ENCODE measurements around the gene RGS17. TPM values are rescaled to one million over a fixed set of nuclear protein-coding genes. Genes with fewer than 3 reads are reported as not detected.

The RGS17 gene
- total and polyA plus RNA-seq, 10 of the 15 experiments (the other 5 are each of a cell fraction or from before 2014, with no cell fraction given), result 0.06 to 0.29 (median 0.14) TPM; not detected in 4

GRCh38 chr6:153085239-153085638 is 45.8 kb downstream of the RGS17 start:
- Histone ChIP-seq H3K79me2 (ENCODE audit: control insufficient read depth, insufficient read depth, low read length) (no peaks in the 10 kb centered on the region), H3K4me3 (no peak overlapping the region), H4K20me1 (ENCODE audit: control insufficient read depth, insufficient read depth) (no peaks in the 10 kb centered on the region), H2AFZ (ENCODE audit: control insufficient read depth, low read depth, low read length) (no peak overlapping the region), H3K9me3 (replicated peaks; ENCODE audit: control insufficient read depth, insufficient read depth, low read length) (no peaks in the 10 kb centered on the region), H3K27ac (ENCODE audit: control insufficient read depth, insufficient read depth) (no peak overlapping the region), H3K4me2 (ENCODE audit: control insufficient read depth, insufficient read depth) (no peak overlapping the region), H3K4me1 (ENCODE audit: control insufficient read depth, insufficient read depth, low read length) (no peaks in the 10 kb centered on the region), H3K36me3 (ENCODE audit: control insufficient read depth in 2 of 2, insufficient read depth in 2 of 2, low read length in 1 of 2) (no peaks in the 10 kb centered on the region), H3K9ac (ENCODE audit: control insufficient read depth, insufficient read depth, low read length) (no peak overlapping the region), H3K27me3 (replicated peaks in 1 of 2; ENCODE audit: control insufficient read depth in 2 of 2, insufficient read depth in 2 of 2, low read length in 1 of 2) (no peaks in the 10 kb centered on the region)
- 63% methylated on average over 5 of the region's 5 CpGs for WGBS (ENCODE audit: insufficient coverage, insufficient replicate concordance, low lambda C conversion rate, missing lambda C conversion rate)
- intact Hi-C loops (cut with micrococcal nuclease; ENCODE audit: unreplicated experiment), result no loop called here
- ATAC-seq (no peak), DNase-seq (ENCODE audit: low read depth, low spot score) (no peak), FAIRE-seq (no peak)
- no TSS peak for BruUV-seq (replicated peaks)
- in situ Hi-C loops (cut with MboI), result no loop called here
- ChIA-PET RAD21 (ENCODE audit: unreplicated experiment) (interaction anchor here (0.6 to 1.3 kb wide), 5 partner anchors 14 to 1666 kb away, joined by 3 to 4 read pairs (median 3); no protein-coding TSS in a partner anchor), POLR2A (no interaction called here), CTCF (interaction anchor here (1.2 to 2.6 kb wide), 3 partner anchors 11 to 227 kb away, joined by 4 to 8 read pairs (median 7); no protein-coding TSS in a partner anchor), SMC1A (ENCODE audit: uncharacterized antibody, unreplicated experiment) (interaction anchor here (0.8 to 2.2 kb wide), 7 partner anchors 10 to 227 kb away, joined by 3 to 10 read pairs (median 4); no protein-coding TSS in a partner anchor)
- TF ChIP-seq NFYB (IDR thresholded peaks at IDR 0.05; ENCODE audit: insufficient read depth, low read depth, low read length), result no peak
- TF ChIP-seq HCFC1 (IDR thresholded peaks at IDR 0.05; ENCODE audit: low read length), result no peak
- no peak for TF ChIP-seq DPF2 (IDR thresholded peaks at IDR 0.05)
- 0 out of 2 replicates have a peak, but pooled peaks have one; percentile 16 for TF ChIP-seq ATF7 (IDR thresholded peaks at IDR 0.05; ENCODE audit: low read depth)
- TF ChIP-seq KLF5 (IDR thresholded peaks at IDR 0.05; ENCODE audit: partially characterized antibody), result no peak
- no peak for TF ChIP-seq SPI1 (IDR thresholded peaks at IDR 0.05; ENCODE audit: borderline replicate concordance, insufficient read depth, low read depth, low read length)

GRCh38 chr6:153084393-153084792 is 46.7 kb downstream of the RGS17 start:
- Histone ChIP-seq H3K4me3 (no peak overlapping the region), H3K27me3 (replicated peaks in 1 of 2; ENCODE audit: control insufficient read depth in 2 of 2, insufficient read depth in 2 of 2, low read length in 1 of 2) (no peaks in the 10 kb centered on the region), H3K27ac (ENCODE audit: control insufficient read depth, insufficient read depth) (no peak overlapping the region), H3K9ac (ENCODE audit: control insufficient read depth, insufficient read depth, low read length) (no peak overlapping the region), H4K20me1 (ENCODE audit: control insufficient read depth, insufficient read depth) (no peaks in the 10 kb centered on the region), H2AFZ (ENCODE audit: control insufficient read depth, low read depth, low read length) (no peak overlapping the region), H3K36me3 (ENCODE audit: control insufficient read depth in 2 of 2, insufficient read depth in 2 of 2, low read length in 1 of 2) (no peaks in the 10 kb centered on the region), H3K79me2 (ENCODE audit: control insufficient read depth, insufficient read depth, low read length) (no peaks in the 10 kb centered on the region), H3K9me3 (replicated peaks; ENCODE audit: control insufficient read depth, insufficient read depth, low read length) (no peaks in the 10 kb centered on the region), H3K4me2 (ENCODE audit: control insufficient read depth, insufficient read depth) (no peak overlapping the region), H3K4me1 (ENCODE audit: control insufficient read depth, insufficient read depth, low read length) (no peaks in the 10 kb centered on the region)
- RAD21 ChIA-PET (ENCODE audit: unreplicated experiment), result interaction anchor here (0.9 kb wide), 1 partner anchor 226 kb away, joined by 3 read pairs; no protein-coding TSS in a partner anchor
- CTCF ChIA-PET, result interaction anchor here (0.7 to 2.0 kb wide), 3 partner anchors 147 to 228 kb away, joined by 3 to 7 read pairs (median 3); no protein-coding TSS in a partner anchor
- WGBS (ENCODE audit: insufficient coverage, insufficient replicate concordance, low lambda C conversion rate, missing lambda C conversion rate), result 38% methylated on average over 3 of the region's 3 CpGs
- ATAC-seq (peak; percentile 39; the same call in 2 of the 3 replicates), DNase-seq (ENCODE audit: low read depth, low spot score) (no peak), FAIRE-seq (no peak)
- POLR2A ChIA-PET, result no interaction called here
- BruUV-seq (replicated peaks), result no TSS peak
- SMC1A ChIA-PET (ENCODE audit: uncharacterized antibody, unreplicated experiment), result interaction anchor here (1.2 to 2.2 kb wide), 6 partner anchors 9 to 228 kb away, joined by 3 to 10 read pairs (median 4); no protein-coding TSS in a partner anchor
- TF ChIP-seq CTCF (IDR thresholded peaks at IDR 0.05 in 2 of 3, conservative IDR thresholded peaks at IDR 0.05 in 1 of 3; ENCODE audit: control insufficient read depth in 2 of 3, extremely low read depth in 1 of 3, insufficient read depth in 1 of 3, low read depth in 3 of 3, low read length in 3 of 3), result peak in 1 of 3 experiments; percentile 3; a peak in 1 of 6 replicates
- TF ChIP-seq ZNF622 (IDR thresholded peaks at IDR 0.05), result no peak
- no peak for TF ChIP-seq RB1 (IDR thresholded peaks at IDR 0.05; ENCODE audit: borderline replicate concordance)
- in situ Hi-C loops (cut with MboI) (no loop called here), intact Hi-C loops (cut with micrococcal nuclease; ENCODE audit: unreplicated experiment) (no loop called here)
